ENCODE data around the gene RASGEF1B. TPM values are rescaled to one million over a fixed set of nuclear protein-coding genes. Genes with fewer than 3 reads are reported as not detected.

RASGEF1B gene
- total RNA-seq, 1 experiment from 2014 or later: 6.9 TPM

DNA sequence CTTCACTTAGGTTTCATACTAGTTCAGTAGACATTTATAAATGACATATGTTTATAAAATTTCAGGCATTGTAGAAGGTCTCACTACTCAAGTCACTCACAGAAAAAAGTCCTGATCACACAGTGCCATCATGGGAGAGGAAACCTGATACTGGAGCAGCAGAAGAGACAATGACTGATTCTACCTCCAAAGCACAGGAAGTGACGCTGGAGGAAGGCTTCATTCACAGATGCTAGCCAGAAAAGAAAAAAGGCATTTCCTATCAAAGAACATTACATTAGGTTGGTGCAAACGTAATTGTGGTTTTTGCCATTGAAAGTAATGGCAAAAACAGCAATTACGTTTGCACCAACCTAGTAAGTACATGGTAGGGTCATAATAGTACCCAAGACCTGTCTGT lies 79.5 kb downstream of the RASGEF1B start (continued):
- TF ChIP-seq, protein P1, sequence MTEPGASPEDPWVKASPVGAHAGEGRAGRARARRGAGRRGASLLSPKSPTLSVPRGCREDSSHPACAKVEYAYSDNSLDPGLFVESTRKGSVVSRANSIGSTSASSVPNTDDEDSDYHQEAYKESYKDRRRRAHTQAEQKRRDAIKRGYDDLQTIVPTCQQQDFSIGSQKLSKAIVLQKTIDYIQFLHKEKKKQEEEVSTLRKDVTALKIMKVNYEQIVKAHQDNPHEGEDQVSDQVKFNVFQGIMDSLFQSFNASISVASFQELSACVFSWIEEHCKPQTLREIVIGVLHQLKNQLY (CRISPR knock-in tag; IDR thresholded peaks at IDR 0.05): no peak
- TF ChIP-seq, protein P2, sequence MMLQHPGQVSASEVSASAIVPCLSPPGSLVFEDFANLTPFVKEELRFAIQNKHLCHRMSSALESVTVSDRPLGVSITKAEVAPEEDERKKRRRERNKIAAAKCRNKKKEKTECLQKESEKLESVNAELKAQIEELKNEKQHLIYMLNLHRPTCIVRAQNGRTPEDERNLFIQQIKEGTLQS (CRISPR knock-in tag; conservative IDR thresholded peaks at IDR 0.05): no peak
- TF ChIP-seq, protein P3, sequence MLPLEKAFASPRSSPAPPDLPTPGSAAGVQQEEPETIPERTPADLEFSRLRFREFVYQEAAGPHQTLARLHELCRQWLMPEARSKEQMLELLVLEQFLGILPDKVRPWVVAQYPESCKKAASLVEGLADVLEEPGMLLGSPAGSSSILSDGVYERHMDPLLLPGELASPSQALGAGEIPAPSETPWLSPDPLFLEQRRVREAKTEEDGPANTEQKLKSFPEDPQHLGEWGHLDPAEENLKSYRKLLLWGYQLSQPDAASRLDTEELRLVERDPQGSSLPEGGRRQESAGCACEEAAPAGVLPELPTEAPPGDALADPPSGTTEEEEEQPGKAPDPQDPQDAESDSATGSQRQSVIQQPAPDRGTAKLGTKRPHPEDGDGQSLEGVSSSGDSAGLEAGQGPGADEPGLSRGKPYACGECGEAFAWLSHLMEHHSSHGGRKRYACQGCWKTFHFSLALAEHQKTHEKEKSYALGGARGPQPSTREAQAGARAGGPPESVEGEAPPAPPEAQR (CRISPR knock-in tag; IDR thresholded peaks at IDR 0.05): no peak
- TF ChIP-seq GTF2I (CRISPR knock-in tag; conservative IDR thresholded peaks at IDR 0.05): no peak
- no peak for TF ChIP-seq PRRX2 (CRISPR knock-in tag; IDR thresholded peaks at IDR 0.05)
- TF ChIP-seq GABPB1 (CRISPR knock-in tag; IDR thresholded peaks at IDR 0.05): no peak
- no peak for TF ChIP-seq TCF7 (CRISPR knock-in tag; IDR thresholded peaks at IDR 0.05; ENCODE audit: low read depth)
- TF ChIP-seq, protein P4, sequence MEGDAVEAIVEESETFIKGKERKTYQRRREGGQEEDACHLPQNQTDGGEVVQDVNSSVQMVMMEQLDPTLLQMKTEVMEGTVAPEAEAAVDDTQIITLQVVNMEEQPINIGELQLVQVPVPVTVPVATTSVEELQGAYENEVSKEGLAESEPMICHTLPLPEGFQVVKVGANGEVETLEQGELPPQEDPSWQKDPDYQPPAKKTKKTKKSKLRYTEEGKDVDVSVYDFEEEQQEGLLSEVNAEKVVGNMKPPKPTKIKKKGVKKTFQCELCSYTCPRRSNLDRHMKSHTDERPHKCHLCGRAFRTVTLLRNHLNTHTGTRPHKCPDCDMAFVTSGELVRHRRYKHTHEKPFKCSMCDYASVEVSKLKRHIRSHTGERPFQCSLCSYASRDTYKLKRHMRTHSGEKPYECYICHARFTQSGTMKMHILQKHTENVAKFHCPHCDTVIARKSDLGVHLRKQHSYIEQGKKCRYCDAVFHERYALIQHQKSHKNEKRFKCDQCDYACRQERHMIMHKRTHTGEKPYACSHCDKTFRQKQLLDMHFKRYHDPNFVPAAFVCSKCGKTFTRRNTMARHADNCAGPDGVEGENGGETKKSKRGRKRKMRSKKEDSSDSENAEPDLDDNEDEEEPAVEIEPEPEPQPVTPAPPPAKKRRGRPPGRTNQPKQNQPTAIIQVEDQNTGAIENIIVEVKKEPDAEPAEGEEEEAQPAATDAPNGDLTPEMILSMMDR (IDR thresholded peaks at IDR 0.05): no peak
- no peak for TF ChIP-seq FOXK1 (CRISPR knock-in tag; IDR thresholded peaks at IDR 0.05)
- TF ChIP-seq ZNF219 (CRISPR knock-in tag; IDR thresholded peaks at IDR 0.05; ENCODE audit: borderline replicate concordance): no peak

DNA sequence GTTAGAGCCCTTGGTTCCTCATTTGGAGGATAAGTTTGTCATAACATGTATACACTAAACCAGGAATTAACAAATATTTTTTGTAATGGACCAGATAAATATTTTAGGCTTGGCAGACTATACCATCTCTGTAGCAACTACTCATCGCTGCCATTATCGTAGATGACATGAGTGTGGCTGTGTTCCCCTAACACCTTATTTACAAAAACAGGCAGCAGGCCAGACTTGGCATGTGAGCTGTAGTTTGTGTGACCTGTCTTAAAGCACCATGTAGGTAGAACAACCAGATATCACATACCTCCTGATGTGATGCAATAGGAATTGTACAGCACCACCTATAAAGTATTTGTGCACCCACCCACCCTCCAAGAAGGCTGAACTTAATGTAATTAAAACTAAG lies 82.0 kb downstream of the RASGEF1B start:
- TF ChIP-seq ZNF423 (CRISPR knock-in tag; IDR thresholded peaks at IDR 0.05) (no peak), CREB1 (CRISPR knock-in tag; IDR thresholded peaks at IDR 0.05) (no peak)
- peaks cover 9% of the 10 kb centered on the region; the same call in 1 of the 2 replicates for H3K36me3 Mint-ChIP-seq
- no peaks in the 10 kb centered on the region for H3K27me3 Mint-ChIP-seq (ENCODE audit: low read depth)
- ATAC-seq (no peak), DNase-seq (ENCODE audit: low spot score) (no peak)
- peaks cover 14% of the 10 kb centered on the region for H3K9me3 Mint-ChIP-seq
- H3K27ac Mint-ChIP-seq: no peak overlapping the region
- H3K4me1 Mint-ChIP-seq: peaks cover 10% of the 10 kb centered on the region
- CTCF ChIA-PET: no interaction called here
- POLR2A ChIA-PET: no interaction called here
- no peak overlapping the region for H3K4me3 Mint-ChIP-seq

DNA sequence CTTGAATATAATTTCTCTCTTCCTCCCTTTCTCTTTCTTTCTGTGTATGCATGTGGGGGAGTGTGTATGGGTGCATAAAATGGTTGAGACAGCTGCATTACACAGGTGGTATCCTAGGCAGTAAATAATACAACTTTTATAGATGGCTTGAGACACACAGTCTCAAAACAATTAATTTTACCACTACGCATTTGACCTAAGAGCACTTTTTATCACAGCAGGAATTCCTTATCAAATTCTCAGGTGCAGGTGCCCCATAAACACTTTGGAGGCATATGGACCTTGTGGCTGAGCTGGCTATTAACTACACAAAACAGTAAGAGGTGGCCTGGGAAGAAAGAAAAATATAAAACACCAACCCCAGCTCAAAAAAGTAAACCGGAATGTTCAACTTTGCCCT lies 91.3 kb downstream of the RASGEF1B start:
- no peak overlapping the region for H3K4me3 Mint-ChIP-seq
- ChIA-PET POLR2A (no interaction called here), CTCF (no interaction called here)
- H3K36me3 Mint-ChIP-seq: no peaks in the 10 kb centered on the region
- ATAC-seq: no peak
- peaks cover 2% of the 10 kb centered on the region; the same call in 1 of the 2 replicates for H3K27me3 Mint-ChIP-seq (ENCODE audit: low read depth)
- DNase-seq (ENCODE audit: low spot score): no peak
- H3K4me1 Mint-ChIP-seq: no peaks in the 10 kb centered on the region
- no peaks in the 10 kb centered on the region; the same call in 1 of the 2 replicates for H3K9me3 Mint-ChIP-seq
- no peak overlapping the region for H3K27ac Mint-ChIP-seq
- TF ChIP-seq JUN (CRISPR knock-in tag; IDR thresholded peaks at IDR 0.05) (no peak), CREM (CRISPR knock-in tag; IDR thresholded peaks at IDR 0.05) (no peak), OVOL2 (CRISPR knock-in tag; IDR thresholded peaks at IDR 0.05; ENCODE audit: borderline replicate concordance) (no peak), PRRX2 (CRISPR knock-in tag; IDR thresholded peaks at IDR 0.05) (no peak), CBFB (CRISPR knock-in tag; IDR thresholded peaks at IDR 0.05; ENCODE audit: low read depth) (no peak)
- TF ChIP-seq, protein P5, sequence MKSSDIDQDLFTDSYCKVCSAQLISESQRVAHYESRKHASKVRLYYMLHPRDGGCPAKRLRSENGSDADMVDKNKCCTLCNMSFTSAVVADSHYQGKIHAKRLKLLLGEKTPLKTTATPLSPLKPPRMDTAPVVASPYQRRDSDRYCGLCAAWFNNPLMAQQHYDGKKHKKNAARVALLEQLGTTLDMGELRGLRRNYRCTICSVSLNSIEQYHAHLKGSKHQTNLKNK (CRISPR knock-in tag; IDR thresholded peaks at IDR 0.05): no peak
- TF ChIP-seq, protein P6, sequence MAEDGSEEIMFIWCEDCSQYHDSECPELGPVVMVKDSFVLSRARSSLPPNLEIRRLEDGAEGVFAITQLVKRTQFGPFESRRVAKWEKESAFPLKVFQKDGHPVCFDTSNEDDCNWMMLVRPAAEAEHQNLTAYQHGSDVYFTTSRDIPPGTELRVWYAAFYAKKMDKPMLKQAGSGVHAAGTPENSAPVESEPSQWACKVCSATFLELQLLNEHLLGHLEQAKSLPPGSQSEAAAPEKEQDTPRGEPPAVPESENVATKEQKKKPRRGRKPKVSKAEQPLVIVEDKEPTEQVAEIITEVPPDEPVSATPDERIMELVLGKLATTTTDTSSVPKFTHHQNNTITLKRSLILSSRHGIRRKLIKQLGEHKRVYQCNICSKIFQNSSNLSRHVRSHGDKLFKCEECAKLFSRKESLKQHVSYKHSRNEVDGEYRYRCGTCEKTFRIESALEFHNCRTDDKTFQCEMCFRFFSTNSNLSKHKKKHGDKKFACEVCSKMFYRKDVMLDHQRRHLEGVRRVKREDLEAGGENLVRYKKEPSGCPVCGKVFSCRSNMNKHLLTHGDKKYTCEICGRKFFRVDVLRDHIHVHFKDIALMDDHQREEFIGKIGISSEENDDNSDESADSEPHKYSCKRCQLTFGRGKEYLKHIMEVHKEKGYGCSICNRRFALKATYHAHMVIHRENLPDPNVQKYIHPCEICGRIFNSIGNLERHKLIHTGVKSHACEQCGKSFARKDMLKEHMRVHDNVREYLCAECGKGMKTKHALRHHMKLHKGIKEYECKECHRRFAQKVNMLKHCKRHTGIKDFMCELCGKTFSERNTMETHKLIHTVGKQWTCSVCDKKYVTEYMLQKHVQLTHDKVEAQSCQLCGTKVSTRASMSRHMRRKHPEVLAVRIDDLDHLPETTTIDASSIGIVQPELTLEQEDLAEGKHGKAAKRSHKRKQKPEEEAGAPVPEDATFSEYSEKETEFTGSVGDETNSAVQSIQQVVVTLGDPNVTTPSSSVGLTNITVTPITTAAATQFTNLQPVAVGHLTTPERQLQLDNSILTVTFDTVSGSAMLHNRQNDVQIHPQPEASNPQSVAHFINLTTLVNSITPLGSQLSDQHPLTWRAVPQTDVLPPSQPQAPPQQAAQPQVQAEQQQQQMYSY (CRISPR knock-in tag; IDR thresholded peaks at IDR 0.05): no peak
- TF ChIP-seq, protein P3 (CRISPR knock-in tag; IDR thresholded peaks at IDR 0.05): no peak
- TF ChIP-seq, protein P7, sequence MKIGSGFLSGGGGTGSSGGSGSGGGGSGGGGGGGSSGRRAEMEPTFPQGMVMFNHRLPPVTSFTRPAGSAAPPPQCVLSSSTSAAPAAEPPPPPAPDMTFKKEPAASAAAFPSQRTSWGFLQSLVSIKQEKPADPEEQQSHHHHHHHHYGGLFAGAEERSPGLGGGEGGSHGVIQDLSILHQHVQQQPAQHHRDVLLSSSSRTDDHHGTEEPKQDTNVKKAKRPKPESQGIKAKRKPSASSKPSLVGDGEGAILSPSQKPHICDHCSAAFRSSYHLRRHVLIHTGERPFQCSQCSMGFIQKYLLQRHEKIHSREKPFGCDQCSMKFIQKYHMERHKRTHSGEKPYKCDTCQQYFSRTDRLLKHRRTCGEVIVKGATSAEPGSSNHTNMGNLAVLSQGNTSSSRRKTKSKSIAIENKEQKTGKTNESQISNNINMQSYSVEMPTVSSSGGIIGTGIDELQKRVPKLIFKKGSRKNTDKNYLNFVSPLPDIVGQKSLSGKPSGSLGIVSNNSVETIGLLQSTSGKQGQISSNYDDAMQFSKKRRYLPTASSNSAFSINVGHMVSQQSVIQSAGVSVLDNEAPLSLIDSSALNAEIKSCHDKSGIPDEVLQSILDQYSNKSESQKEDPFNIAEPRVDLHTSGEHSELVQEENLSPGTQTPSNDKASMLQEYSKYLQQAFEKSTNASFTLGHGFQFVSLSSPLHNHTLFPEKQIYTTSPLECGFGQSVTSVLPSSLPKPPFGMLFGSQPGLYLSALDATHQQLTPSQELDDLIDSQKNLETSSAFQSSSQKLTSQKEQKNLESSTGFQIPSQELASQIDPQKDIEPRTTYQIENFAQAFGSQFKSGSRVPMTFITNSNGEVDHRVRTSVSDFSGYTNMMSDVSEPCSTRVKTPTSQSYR (CRISPR knock-in tag; IDR thresholded peaks at IDR 0.05): no peak
- TF ChIP-seq, protein P8, sequence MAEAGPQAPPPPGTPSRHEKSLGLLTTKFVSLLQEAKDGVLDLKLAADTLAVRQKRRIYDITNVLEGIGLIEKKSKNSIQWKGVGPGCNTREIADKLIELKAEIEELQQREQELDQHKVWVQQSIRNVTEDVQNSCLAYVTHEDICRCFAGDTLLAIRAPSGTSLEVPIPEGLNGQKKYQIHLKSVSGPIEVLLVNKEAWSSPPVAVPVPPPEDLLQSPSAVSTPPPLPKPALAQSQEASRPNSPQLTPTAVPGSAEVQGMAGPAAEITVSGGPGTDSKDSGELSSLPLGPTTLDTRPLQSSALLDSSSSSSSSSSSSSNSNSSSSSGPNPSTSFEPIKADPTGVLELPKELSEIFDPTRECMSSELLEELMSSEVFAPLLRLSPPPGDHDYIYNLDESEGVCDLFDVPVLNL (CRISPR knock-in tag; IDR thresholded peaks at IDR 0.05; ENCODE audit: borderline replicate concordance, low read depth): no peak

Measured in WTC11 (cell line).